Measurements from ENCODE around the gene EXTL2. TPM values are rescaled to one million over a fixed set of nuclear protein-coding genes. Genes with fewer than 3 reads are reported as not detected.

EXTL2 gene
- total RNA-seq, 1 experiment from 2014 or later, result 21.1 TPM

DNA sequence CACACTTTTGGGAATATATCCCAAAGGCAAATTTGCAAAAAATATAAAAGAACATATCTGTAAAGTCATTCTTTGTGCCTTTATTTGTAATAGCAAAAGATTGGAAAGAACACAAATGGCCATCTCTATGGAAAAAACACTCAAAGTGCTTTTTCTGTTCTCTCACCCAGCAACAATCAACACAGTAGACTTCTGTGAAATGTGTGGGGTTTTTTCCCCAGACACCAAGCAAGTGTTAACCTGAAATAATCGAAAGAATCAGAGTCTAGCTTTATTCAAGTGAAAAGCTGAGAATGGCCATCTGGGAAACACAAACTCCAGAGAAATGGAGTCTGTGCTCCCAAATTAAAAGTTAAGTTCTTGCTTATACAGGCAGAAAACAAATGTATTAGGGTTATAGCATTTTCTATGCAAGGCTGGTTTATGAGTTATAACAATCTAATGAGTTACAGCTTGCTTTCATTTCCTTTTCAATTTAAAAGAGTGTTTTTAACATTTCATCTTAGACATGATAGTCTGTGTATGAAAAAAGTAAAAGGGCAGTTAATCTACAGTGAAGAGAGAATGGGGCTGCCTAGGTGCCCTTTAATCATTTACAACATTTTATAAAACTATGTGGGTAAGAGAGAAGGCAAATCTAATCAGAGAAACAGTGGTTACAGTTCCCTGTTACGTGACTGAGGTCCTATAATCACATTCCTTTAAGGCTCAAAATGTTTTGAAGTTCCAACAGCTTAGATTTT is 47.8 kb upstream of the EXTL2 start:
- intact Hi-C loops (cut with micrococcal nuclease), result no loop called here
- RAD21 ChIA-PET (ENCODE audit: low non-redundant PET in 1 of 2, low total read pairs in 2 of 2, uncharacterized antibody in 2 of 2, unreplicated experiment in 2 of 2), result no interaction called here
- Histone ChIP-seq H2AFZ (ENCODE audit: low read depth, low read length, poor library complexity, severe bottlenecking) (no peak overlapping the region), H3K27ac (ENCODE audit: low read depth, low read length) (no peak overlapping the region), H3K9me3 (ENCODE audit: control insufficient read depth in 1 of 2, insufficient read depth in 1 of 2, low read depth in 1 of 2, low read length in 2 of 2) (no peaks in the 10 kb centered on the region), H3K9me2 (ENCODE audit: insufficient read depth) (no peaks in the 10 kb centered on the region), H3K79me2 (ENCODE audit: insufficient read depth, low read length) (no peaks in the 10 kb centered on the region), H3K4me1 (ENCODE audit: control insufficient read depth in 1 of 2, insufficient read depth in 2 of 2, low read length in 2 of 2) (no peaks in the 10 kb centered on the region), H3K4me2 (ENCODE audit: low read length) (no peak overlapping the region), H3K4me3 (replicated peaks in 1 of 2; ENCODE audit: low read depth in 1 of 2, low read length in 2 of 2) (no peak overlapping the region), H3K36me3 (ENCODE audit: control insufficient read depth in 1 of 2, insufficient read depth in 2 of 2, low read length in 2 of 2) (peaks cover 0 to 4% of the 10 kb centered on the region in 2 experiments; a peak in 1 of 4 replicates), H3K27me3 (ENCODE audit: insufficient read depth, low read length) (no peaks in the 10 kb centered on the region), H4K20me1 (ENCODE audit: insufficient read depth) (no peaks in the 10 kb centered on the region), H3K9ac (ENCODE audit: low read length) (no peak overlapping the region)
- POLR2A ChIA-PET, result no interaction called here
- TF ChIP-seq, protein P1, sequence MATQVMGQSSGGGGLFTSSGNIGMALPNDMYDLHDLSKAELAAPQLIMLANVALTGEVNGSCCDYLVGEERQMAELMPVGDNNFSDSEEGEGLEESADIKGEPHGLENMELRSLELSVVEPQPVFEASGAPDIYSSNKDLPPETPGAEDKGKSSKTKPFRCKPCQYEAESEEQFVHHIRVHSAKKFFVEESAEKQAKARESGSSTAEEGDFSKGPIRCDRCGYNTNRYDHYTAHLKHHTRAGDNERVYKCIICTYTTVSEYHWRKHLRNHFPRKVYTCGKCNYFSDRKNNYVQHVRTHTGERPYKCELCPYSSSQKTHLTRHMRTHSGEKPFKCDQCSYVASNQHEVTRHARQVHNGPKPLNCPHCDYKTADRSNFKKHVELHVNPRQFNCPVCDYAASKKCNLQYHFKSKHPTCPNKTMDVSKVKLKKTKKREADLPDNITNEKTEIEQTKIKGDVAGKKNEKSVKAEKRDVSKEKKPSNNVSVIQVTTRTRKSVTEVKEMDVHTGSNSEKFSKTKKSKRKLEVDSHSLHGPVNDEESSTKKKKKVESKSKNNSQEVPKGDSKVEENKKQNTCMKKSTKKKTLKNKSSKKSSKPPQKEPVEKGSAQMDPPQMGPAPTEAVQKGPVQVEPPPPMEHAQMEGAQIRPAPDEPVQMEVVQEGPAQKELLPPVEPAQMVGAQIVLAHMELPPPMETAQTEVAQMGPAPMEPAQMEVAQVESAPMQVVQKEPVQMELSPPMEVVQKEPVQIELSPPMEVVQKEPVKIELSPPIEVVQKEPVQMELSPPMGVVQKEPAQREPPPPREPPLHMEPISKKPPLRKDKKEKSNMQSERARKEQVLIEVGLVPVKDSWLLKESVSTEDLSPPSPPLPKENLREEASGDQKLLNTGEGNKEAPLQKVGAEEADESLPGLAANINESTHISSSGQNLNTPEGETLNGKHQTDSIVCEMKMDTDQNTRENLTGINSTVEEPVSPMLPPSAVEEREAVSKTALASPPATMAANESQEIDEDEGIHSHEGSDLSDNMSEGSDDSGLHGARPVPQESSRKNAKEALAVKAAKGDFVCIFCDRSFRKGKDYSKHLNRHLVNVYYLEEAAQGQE (IDR thresholded peaks at IDR 0.05; ENCODE audit: low read depth), result no peak
- TF ChIP-seq ZFX (IDR thresholded peaks at IDR 0.05) (no peak), RAD21 (IDR thresholded peaks at IDR 0.05; ENCODE audit: low read depth) (no peak), CEBPB (IDR thresholded peaks at IDR 0.05; ENCODE audit: low read depth) (no peak), TCF7L2 (IDR thresholded peaks at IDR 0.05; ENCODE audit: borderline replicate concordance, extremely low read depth, insufficient read depth, insufficient read length) (no peak), YY1 (IDR thresholded peaks at IDR 0.05; ENCODE audit: extremely low read depth, insufficient replicate concordance, low read depth, low read length) (no peak), ELF1 (IDR thresholded peaks at IDR 0.05; ENCODE audit: borderline replicate concordance, low read depth) (no peak), EGR1 (IDR thresholded peaks at IDR 0.05; ENCODE audit: low read depth) (no peak), JUND (IDR thresholded peaks at IDR 0.05) (no peak), CBX3 (IDR thresholded peaks at IDR 0.05; ENCODE audit: low read depth) (no peak), EZH2 (IDR thresholded peaks at IDR 0.05) (no peak), SIN3A (IDR thresholded peaks at IDR 0.05; ENCODE audit: low read depth) (no peak)
- TF ChIP-seq, protein P2, sequence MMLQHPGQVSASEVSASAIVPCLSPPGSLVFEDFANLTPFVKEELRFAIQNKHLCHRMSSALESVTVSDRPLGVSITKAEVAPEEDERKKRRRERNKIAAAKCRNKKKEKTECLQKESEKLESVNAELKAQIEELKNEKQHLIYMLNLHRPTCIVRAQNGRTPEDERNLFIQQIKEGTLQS (IDR thresholded peaks at IDR 0.05), result no peak
- TF ChIP-seq, protein P3, sequence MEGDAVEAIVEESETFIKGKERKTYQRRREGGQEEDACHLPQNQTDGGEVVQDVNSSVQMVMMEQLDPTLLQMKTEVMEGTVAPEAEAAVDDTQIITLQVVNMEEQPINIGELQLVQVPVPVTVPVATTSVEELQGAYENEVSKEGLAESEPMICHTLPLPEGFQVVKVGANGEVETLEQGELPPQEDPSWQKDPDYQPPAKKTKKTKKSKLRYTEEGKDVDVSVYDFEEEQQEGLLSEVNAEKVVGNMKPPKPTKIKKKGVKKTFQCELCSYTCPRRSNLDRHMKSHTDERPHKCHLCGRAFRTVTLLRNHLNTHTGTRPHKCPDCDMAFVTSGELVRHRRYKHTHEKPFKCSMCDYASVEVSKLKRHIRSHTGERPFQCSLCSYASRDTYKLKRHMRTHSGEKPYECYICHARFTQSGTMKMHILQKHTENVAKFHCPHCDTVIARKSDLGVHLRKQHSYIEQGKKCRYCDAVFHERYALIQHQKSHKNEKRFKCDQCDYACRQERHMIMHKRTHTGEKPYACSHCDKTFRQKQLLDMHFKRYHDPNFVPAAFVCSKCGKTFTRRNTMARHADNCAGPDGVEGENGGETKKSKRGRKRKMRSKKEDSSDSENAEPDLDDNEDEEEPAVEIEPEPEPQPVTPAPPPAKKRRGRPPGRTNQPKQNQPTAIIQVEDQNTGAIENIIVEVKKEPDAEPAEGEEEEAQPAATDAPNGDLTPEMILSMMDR (IDR thresholded peaks at IDR 0.05 in 2 of 3, conservative IDR thresholded peaks at IDR 0.05 in 1 of 3; ENCODE audit: borderline replicate concordance in 1 of 3, insufficient read depth in 1 of 3, low read depth in 2 of 3, low read length in 2 of 3), result no peak
- TF ChIP-seq, protein P4, sequence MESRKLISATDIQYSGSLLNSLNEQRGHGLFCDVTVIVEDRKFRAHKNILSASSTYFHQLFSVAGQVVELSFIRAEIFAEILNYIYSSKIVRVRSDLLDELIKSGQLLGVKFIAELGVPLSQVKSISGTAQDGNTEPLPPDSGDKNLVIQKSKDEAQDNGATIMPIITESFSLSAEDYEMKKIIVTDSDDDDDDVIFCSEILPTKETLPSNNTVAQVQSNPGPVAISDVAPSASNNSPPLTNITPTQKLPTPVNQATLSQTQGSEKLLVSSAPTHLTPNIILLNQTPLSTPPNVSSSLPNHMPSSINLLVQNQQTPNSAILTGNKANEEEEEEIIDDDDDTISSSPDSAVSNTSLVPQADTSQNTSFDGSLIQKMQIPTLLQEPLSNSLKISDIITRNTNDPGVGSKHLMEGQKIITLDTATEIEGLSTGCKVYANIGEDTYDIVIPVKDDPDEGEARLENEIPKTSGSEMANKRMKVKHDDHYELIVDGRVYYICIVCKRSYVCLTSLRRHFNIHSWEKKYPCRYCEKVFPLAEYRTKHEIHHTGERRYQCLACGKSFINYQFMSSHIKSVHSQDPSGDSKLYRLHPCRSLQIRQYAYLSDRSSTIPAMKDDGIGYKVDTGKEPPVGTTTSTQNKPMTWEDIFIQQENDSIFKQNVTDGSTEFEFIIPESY (IDR thresholded peaks at IDR 0.05; ENCODE audit: extremely low read depth, insufficient replicate concordance, low read length), result no peak
- ATAC-seq (no peak), DNase-seq (ENCODE audit: low read depth, low spot score) (no peak)
- BruUV-seq (replicated peaks), result no TSS peak
- CTCF ChIA-PET, result no interaction called here
